NCI-H510A treated with DMSO at 0.1 percent for 48 hours (cell line): Measurements from ENCODE around the gene RYR2.

Source experiments
- DNase-seq: peaks from one replicate; lab custom pipeline; 2025; lab: John Stamatoyannopoulos, UW

RYR2 gene

DNA sequence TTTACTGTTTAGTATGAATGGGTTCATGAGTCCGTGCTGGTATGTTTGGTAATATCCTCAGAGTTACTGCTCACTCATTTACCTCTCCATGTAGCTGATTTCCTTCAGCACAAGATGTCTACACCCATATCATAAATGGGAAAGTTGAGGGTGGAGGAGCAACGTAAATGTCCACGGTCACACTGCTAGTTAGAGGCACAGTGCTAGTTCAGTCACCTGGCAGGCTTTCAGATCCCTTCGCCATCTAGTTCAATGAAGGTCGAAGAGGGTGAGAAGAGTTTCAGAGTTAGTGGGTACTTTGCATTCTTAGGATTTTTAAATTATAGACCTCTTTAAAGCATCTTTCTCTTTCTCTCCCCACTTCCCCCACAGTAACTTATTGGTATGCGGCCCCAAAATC lies 630.0 kb downstream of the RYR2 start:
- no peak for DNase-seq

DNA sequence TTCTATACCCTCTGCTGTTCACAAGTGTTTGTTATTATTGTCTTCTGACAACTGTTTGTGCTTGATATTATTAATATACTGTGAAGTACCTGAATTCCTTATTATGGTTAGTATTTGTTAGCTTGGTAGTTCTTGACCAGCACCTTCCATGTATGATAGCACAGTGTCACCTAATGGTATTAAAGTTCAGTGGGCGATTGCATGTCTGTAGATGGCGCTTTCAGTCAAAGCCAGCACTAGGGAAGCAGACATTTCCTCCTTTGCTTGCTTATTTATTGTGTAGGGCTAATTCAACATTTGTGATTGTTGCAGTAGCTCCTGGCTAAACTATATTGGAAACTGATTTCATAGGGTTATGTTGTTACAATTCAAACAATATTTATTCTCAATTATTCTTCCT lies 630.8 kb downstream of the RYR2 start:
- DNase-seq: peak; percentile 16

DNA sequence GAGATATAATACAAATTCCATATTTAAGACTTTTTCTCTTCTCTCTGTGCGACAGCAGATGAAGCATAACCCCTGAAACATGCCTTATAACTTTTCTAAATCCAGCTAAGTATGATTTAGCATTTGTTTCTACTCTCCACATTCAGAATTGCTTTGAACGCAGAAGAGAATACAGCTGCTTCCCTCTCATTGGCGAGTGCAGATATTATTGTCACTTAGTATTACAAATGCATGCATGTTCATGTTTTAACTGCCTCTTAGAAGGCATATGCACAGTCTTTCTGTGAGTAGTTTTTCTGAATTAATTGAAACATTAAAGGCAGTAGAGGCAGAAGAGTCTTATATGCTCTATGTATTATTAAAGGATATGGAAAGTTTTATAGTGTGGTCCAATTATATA lies 631.6 kb downstream of the RYR2 start:
- no peak for DNase-seq

DNA sequence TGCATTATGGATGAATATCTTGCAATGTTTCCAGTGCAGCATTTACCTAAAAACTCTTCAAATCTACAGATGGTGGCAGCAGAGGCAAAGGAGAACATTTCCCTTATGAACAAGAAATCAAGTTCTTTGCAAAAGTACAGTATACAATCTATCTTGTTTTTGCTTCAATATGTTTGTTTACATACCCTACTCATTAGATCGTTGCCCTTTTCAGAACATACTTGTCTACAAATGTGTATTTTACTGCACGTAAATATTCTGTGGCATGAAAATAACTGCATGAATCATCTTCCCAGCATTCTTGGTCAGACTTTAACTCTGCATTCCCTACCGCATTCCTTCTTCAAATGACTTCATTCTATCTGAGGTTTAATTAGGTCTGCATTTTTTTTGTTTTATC lies 636.0 kb downstream of the RYR2 start:
- peak; percentile 9 for DNase-seq

DNA sequence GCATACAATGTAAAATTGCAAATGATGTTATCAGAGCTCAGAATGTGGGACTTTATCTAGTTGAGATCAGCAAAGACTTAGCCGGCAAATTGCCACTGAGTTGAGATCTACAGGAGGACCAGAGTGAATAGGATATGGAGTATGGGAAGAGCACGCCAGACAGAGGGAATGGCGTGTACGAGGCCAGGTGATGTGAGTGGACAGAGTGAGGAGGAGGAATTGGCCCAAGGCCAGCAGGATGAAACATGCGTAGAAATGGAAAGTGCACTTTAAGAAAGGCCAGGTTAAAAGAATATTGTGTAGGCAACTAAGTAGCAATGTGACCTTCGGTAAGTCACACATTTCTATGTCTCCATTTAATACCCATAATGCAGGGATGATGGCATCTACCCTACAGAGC lies 637.7 kb downstream of the RYR2 start:
- no peak for DNase-seq

DNA sequence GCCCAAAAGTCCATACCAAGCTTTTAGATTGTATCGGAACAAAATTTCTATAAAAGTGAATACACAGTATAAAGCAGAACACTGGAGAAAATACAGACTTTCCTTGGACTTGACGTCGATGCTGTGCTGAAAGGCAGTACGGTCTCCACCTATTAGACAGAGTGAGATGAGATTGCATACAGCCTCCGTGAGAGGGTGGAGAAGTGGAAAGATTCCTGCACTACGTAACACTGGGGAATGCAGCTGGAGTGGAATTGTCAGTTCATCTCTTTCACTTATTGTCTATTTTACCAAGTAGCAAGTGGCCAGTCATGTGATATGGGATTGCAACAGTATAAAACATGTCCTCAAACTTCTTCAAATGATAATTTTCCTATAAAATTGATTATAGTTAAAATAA lies 639.2 kb downstream of the RYR2 start:
- DNase-seq: no peak

DNA sequence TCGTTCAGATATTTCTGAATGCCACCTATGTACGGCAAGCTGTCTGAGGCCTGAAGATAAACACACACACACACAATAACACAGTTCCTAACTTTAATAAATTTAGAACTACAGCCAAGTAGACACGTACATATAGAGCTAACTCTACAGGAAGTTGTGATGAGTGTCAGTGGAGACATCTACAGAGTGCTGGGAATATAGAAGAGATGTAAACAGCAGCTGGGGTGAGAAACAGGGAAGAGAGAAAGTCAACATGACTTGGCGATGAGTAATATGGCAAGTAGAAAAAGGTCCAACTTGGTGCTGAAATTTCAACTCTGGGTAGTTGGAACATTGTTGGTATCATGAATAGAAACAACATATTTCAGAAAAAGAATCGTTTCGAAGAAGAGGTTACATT lies 642.3 kb downstream of the RYR2 start:
- no peak for DNase-seq

DNA sequence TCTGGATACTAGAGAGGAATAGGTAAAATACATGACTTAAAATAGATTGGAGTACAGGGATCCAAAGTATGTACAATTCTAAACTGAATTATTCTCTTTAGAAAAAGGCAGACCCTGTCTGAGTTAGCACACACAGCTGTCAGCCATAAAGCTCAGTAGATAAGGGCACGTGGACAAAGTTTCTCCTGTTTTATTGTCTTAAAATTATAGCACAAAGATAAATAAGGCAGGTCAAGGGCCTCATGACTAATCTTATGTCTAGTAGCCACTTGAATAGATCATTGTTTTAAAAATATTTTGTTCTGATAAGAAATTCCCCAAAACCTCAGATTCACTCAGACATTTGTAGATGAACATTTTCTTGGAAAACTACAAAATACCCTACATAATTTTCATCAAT lies 643.6 kb downstream of the RYR2 start:
- no peak for DNase-seq

DNA sequence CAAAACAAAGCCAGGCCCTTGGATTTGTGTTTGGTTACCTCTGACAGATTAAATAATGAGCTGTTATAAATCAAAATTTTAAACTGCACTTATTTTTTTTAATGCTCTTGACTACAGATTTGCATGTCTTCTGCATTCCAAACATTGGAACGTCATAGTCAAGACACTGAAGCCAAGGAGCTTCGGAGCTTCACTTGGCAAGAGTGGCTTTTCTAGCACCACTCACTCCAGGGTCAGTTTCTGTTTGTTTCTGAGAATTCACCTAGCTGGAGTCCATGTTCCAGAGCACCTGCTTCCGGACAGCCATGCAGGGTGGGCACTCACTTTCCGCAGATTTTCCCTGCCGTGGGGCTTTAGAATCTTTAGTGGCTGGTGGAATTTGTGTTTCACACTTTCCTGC lies 645.8 kb downstream of the RYR2 start:
- no peak for DNase-seq

DNA sequence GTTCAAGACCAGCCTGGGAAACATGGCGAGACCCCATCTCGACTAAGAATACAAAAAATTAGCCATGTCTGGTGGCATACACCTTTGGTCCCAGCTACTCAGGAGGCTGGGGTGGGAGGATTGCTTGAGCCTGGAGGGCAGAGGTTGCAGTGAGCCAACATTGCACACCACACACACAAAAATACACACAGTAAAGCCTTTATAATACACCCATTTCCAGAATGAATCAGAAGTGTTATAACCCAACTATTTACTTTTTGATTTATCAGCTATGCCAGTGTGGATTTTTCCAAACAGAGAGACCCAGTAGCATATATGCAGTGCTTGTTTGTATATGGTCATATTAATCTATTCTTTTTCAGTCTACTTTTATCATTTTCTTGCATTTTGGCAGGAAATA lies 648.7 kb downstream of the RYR2 start:
- DNase-seq: no peak

DNA sequence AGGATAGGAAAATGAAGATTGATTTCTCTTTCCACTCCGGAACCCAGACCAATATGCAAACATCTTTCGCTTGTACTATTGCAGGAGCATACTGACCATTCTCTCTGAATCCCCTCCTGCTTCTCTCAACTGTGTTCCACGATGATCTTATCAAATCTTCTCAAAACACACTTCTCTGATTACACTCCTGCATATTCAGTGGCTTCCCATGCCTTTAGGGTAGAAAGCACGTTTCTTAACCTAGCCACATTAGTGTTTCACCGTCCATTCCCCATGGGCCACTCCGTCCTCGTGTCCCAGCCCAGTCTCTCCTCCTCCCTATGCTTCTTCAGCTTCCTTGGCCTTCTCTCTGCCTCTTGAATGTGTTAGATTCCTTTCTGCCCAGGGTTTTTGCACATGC lies 650.3 kb downstream of the RYR2 start:
- no peak for DNase-seq

DNA sequence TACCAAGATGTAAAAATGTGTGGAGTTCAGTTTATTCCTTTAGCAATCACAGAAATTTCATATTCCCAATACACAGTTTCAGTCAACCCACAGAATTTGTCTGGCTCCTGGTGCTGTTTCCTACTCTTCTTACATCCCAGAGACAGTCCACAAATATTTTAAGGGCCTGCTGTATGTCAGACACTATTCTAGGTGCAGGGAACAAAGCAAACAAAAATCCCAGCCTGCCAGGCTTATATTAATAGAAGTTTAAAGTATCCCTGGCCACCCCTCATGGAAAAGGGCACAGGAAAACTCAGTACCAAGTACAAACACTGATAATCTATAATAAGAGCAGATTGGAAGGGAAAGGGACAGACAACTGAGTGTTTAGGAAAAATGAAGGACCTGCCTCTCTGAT lies 653.9 kb downstream of the RYR2 start:
- no peak for DNase-seq

DNA sequence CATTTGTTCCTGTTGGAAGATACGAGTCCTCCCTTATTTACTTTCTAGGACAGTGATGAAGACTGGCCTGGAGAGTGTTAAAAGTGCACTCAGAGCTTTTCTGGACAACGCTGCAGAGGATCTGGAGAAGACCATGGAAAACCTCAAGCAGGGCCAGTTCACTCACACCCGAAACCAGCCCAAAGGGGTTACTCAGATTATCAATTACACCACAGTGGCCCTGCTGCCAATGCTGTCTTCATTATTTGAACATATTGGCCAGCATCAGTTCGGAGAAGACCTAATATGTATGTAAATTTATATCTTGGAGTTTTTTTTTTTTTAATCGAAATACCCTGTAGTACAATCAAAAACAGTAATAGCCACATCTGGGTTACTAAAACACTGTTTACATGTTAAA lies 658.2 kb downstream of the RYR2 start:
- no peak for DNase-seq

DNA sequence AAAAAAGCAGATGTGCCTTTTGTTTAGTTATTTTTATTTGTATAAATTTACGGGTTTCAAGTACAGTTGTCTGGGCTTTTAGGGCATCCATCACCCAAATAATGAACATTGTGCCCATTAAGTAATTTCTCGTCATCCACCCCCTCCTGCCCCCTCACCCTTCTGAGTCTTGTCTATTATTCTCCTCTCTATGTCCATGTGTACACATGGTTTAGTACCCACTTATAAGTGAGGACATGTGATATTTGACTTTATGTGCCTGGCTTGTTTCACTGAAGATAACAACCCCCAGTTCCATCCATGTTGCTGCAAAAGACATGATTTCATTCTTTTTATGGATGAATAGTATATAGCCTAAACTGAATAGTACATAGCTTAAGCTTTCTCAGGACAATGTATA lies 659.5 kb downstream of the RYR2 start:
- DNase-seq: peak; percentile 49

DNA sequence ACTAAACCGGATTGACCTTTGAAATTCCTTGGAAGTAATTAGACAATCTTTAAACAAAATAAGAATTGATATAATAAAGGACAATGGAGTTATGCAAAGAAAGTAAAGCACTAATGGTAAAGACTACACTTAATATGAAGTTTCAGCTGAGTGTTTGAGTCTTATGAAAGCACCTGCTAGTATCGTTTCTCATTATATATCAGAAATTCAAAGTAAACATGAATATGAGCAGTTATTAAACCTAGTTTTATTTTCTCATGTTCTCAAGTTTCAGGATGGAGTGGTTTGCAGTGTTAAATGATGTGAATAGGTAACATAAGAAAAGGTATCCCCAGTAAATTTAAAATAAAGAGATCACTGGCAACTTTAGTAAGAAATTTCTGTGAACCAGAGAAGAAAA lies 660.2 kb downstream of the RYR2 start:
- DNase-seq: peak; percentile 40

DNA sequence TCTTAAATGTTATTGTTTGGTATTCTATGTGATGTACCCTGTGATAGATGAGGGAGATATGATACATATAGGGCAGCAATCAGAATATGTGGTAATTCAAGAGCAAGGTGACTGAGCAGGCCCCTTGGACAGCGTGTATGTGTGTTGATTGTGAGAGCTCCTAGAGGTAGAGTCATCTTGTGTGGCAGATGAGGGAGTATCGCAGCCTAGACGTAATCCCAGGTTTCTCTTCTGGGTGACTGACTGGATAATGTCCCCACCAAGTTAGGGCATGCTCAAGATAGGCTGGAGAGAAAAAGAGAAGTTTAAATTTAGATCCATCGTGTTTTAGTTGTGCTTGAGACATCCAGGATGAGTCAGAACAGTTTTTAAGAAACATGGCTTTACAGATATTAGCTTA lies 663.5 kb downstream of the RYR2 start:
- no peak for DNase-seq

DNA sequence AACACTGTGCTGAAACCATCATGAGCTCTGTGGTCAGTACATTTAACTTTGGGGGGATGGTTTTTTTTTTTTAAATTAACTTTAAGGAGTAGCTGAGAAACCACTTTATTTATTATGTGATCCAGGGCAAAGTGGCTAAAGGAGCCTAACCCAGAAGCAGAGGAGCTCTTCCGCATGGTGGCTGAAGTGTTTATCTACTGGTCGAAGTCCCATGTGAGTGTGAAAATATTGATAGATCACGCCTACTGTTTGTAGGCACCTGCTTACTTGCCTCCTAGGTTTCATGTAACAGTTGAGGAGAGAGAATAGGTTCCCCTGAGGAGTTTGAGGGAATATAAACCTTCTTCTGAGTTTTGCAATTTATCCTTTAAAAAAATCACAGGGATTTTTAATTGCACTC lies 667.4 kb downstream of the RYR2 start:
- peak; percentile 41 for DNase-seq

DNA sequence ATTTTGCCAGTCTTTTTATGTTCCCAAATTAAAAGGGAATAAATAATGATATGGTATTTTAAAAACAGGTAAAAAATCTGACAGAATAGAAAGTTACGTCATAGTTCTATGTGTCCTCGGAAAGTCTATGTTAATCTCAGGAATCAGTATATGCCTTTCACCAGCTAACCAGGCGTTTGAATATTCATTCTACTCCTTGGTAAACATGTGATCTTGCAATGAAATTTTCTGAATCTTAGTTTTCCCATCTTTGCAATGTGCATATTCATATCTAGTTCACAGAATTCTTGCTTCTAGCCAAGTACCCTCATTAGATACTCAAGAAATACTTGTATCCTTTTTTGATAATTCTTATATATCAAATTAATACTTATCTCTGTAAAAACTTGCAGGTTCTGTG lies 669.3 kb downstream of the RYR2 start:
- no peak for DNase-seq

DNA sequence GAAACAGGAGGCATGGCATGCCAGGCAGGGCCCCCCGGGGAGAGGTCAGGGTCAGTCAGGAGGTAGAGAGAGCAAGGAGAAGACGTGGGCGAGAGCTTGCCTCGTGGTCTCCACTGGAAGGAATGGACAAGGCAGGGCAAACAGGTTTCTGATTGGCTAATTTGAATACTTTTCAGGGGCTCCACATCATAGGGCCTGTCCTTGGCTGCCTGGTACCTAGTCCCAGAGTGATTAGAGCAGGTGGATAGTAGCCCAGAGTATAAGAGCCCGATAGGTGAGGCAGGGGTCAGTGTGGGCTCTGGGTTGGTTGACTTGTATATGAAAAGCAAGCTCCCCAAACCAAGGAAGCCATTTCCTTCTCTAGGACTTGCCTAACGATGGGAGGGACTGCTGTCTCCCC lies 670.1 kb downstream of the RYR2 start:
- DNase-seq: no peak

DNA sequence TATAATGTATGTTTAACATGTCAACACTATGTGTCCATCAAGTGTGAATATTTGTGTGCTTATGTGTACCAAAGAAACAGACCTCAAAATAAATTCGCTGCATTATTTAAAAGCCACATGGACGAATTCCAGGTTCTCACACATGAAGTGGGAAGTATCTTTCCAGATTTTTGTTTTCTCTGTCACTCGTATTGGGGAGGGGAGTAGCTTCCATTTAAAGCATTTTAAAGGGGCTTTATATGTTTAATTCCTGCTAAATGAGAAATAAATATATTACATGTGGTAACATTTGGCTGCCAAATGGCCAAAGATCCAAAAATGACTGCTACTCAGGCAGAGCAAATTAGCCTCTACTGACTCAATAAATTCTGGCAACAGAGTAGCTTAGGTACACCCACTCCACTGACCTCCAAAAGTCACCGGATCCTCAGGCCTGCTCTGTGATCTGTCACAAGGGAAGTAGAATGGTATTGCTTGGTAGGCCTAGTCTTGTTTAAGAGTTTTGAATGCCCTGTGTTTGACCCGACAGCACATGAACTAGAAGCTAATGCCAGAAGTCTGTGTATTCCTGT lies 670.7 kb downstream of the RYR2 start:
- DNase-seq: no peak

DNA sequence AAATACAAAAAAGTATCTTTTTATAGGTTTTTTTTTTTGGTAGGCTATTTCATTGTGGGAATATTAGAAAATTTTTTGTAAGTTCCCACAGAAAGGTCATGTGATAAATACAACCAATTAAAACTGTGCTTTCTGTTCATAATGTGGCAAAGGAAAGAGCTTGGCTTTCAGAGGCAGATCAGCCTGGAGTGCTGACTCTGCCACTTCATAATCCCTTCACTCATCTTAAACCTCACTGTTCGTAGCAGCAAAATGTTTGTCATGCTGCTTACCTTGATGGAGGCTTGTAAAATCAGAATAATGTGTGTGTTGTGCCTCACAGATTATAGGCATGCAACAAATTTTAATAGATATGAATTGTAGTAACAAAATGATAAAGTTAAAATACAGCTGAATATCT lies 671.9 kb downstream of the RYR2 start:
- peak; percentile 10 for DNase-seq

DNA sequence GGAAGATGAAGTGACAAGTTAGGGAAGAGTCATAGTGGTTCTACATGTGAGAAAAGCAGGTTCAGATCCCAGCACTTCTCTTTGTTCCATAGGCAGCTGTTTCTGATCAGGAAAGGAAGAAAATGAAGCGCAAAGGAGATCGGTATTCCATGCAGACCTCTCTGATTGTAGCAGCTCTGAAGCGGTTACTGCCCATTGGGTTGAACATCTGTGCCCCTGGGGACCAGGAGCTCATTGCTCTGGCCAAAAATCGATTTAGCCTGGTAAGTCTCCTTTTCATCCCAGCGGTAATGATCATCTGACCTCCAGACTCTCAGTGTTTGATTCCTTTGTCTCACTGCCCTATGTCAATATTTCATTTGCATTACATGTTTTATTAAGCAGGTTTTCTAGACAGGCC lies 675.1 kb downstream of the RYR2 start:
- DNase-seq: no peak

DNA sequence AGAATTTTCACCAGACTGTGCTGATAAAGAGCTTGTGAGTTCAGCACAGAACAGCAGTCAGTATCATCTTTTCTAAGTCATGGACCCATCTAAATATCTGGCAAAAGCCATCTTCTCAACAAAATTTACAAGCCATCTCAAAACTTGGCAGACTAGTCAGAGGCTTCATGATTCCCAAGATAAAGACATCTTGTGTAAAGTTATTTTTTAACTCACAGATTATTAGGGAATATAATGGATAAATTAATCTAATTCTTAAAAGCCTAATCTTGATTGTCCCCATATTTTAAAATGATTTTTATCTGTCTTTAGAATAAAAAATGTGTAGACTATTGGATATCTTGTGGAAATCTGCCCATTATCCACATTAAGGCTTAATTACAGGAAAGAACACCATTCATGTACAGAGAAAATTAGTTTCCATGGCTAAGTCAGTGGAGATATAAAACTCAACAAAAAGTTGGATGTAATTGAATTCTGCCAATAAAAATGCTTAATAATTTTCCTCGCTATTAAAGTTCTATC lies 688.9 kb downstream of the RYR2 start:
- DNase-seq: no peak

DNA sequence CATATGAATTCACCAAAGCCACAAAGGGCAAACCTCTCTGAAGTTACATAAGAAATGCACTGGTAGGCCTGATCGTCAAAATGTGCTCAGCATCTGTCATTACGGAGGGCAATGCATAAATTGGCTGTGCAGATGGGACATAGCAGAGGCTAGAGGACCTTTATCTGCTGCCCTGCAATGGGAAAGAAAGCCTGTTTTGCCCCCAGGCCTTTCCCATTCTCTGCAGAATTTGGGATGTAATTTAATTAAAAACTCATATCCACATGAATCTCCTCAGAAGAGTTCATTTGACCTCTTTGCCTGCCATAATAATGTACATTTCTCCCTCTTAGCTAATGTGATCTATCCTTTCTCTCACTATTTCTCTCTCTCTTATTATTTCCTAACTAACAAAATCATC lies 690.7 kb downstream of the RYR2 start:
- no peak for DNase-seq
